B cell (primary cell): ENCODE results near the gene TMEM256. TPM values are rescaled to one million over a fixed set of nuclear protein-coding genes. Genes with fewer than 3 reads are reported as not detected.

ENCODE experiments used
- ATAC-seq: fragments of 200-7000 bp; cut with Tn5 transposase; one replicate; pipeline ENCODE4 v1.10.0; 2021; ENCODE audit warnings: low read depth, mild to moderate bottlenecking, moderate number of reproducible peaks, moderate library complexity
- CTCF ChIA-PET: fragments of 350-600 bp; sonication (Branson Sonifier 250); formaldehyde crosslinking; loops from one replicate; lab custom pipeline; 2021; ENCODE audit warnings: antibody characterized with exemption, inconsistent platforms; lab: Charles Lee
- POLR2A ChIA-PET: fragments of 350-600 bp; sonication (Branson Sonifier 250); formaldehyde crosslinking; loops from one replicate; lab custom pipeline; 2021; ENCODE audit warnings: antibody characterized with exemption; lab: Charles Lee
- DNase-seq: peaks from one replicate; pipeline ENCODE4 v3.0.0; 2013
- H2AFZ ChIP-seq: 2 replicates; pipeline ENCODE4 v1.6.1; 2012; ENCODE audit warnings: mild to moderate bottlenecking, low read depth, low read length; ENCODE audit not compliant: insufficient read depth, poor library complexity, severe bottlenecking
- H3K27ac ChIP-seq, 2 donors: 1 replicate in 1 of 2; 2 replicates in 1 of 2; pipeline ENCODE4 v1.5.1; 2012 to 2013; ENCODE audit warnings: low read length in 2 of 2, mild to moderate bottlenecking in 2 of 2, moderate library complexity in 1 of 2
- H3K27me3 ChIP-seq, 4 experiments: fragments of 200-600 bp in 1 of 4; sonication (generic) in 1 of 4; replicated peaks in 1 of 4; 1 replicate in 2 of 4; 2 replicates in 2 of 4; pipeline versions ENCODE4 v1.6.1 to v1.7.0; 2013 to 2016; ENCODE audit warnings: low read length in 3 of 4, mild to moderate bottlenecking in 2 of 4, mixed read lengths in 1 of 4, moderate library complexity in 1 of 4; ENCODE audit not compliant: insufficient read depth in 4 of 4, control insufficient read depth in 3 of 4; ENCODE audit errors: control extremely low read depth in 1 of 4
- H3K36me3 ChIP-seq, 2 experiments: replicated peaks in 1 of 2; 1 replicate in 1 of 2; 2 replicates in 1 of 2; pipeline versions ENCODE4 v1.6.1 to v1.7.1; 2013; ENCODE audit warnings: low read length in 1 of 2; ENCODE audit not compliant: insufficient read depth in 2 of 2, control insufficient read depth in 1 of 2; ENCODE audit errors: control extremely low read depth in 1 of 2, extremely low read depth in 1 of 2
- H3K4me1 ChIP-seq, 2 donors: fragments of 200-600 bp in 1 of 2; sonication (generic) in 1 of 2; 1 replicate in 1 of 2; 2 replicates in 1 of 2; pipeline versions ENCODE4 v1.5.1 to v1.6.1; 2013 to 2017; ENCODE audit warnings: low read length in 2 of 2; ENCODE audit not compliant: control insufficient read depth in 2 of 2, insufficient read depth in 2 of 2
- H3K4me2 ChIP-seq: replicated peaks from 2 replicates; pipeline ENCODE3; 2012; ENCODE audit warnings: mild to moderate bottlenecking, low read depth, low read length; ENCODE audit not compliant: poor library complexity, severe bottlenecking
- H3K4me3 ChIP-seq, 5 experiments: fragments of 200-600 bp in 1 of 5; sonication (generic) in 1 of 5; 1 replicate in 3 of 5; 2 replicates in 2 of 5; pipeline versions ENCODE4 v1.5.1 to v1.7.0; 2011 to 2016; ENCODE audit warnings: low read length in 4 of 5, mild to moderate bottlenecking in 4 of 5, low read depth in 2 of 5, control low read depth in 1 of 5, moderate library complexity in 1 of 5; ENCODE audit not compliant: insufficient read depth in 1 of 5; ENCODE audit errors: control extremely low read depth in 1 of 5, extremely low read depth in 1 of 5
- H3K79me2 ChIP-seq: fragments of 200-600 bp; sonication (generic); one replicate; pipeline ENCODE4 v1.6.0; 2016; ENCODE audit warnings: low read length; ENCODE audit not compliant: control insufficient read depth, insufficient read depth
- H3K9ac ChIP-seq: fragments of 200-600 bp; sonication (generic); 2 replicates; pipeline ENCODE4 v1.6.1; 2017; ENCODE audit warnings: mild to moderate bottlenecking, low read length, moderate library complexity
- H3K9me3 ChIP-seq, 3 donors: one replicate each; pipeline versions ENCODE4 v1.6.1 to v1.7.1; 2013; ENCODE audit warnings: low read length in 2 of 3; ENCODE audit not compliant: control insufficient read depth in 2 of 3, insufficient read depth in 1 of 3; ENCODE audit errors: control extremely low read depth in 1 of 3
- H4K20me1 ChIP-seq: 2 replicates; pipeline ENCODE4 v1.6.0; 2012; ENCODE audit warnings: mild to moderate bottlenecking, low read length; ENCODE audit not compliant: insufficient read depth, control insufficient read depth, poor library complexity, severe bottlenecking
- H3K27ac Mint-ChIP-seq: one replicate; pipeline ENCODE4 v1.8.0; 2021; ENCODE audit warnings: mixed read lengths
- H3K27me3 Mint-ChIP-seq: one replicate; pipeline ENCODE4 v1.8.0; 2021; ENCODE audit warnings: mixed read lengths
- H3K4me1 Mint-ChIP-seq: one replicate; pipeline ENCODE4 v1.8.0; 2021; ENCODE audit warnings: mixed read lengths
- H3K4me3 Mint-ChIP-seq: one replicate; pipeline ENCODE4 v1.8.0; 2021; ENCODE audit warnings: mixed read lengths
- H3K9me3 Mint-ChIP-seq: one replicate; pipeline ENCODE4 v1.8.0; 2022; ENCODE audit warnings: mixed read lengths; ENCODE audit not compliant: insufficient read depth
- EZH2 ChIP-seq: IDR thresholded peaks from 2 replicates; pipeline ENCODE4 v1.6.1; 2012; ENCODE audit warnings: borderline replicate concordance, low read depth, mild to moderate bottlenecking, moderate library complexity, low read length; ENCODE audit not compliant: insufficient read depth, poor library complexity, severe bottlenecking
- WGBS: methylation state at CpG from one replicate; pipeline ENCODE4 v1.1.5; 2013; ENCODE audit warnings: missing lambda C conversion rate; ENCODE audit not compliant: insufficient coverage; 5-methylcytosine and 5-hydroxymethylcytosine counted together
- intact Hi-C: fragments of 100-400 bp; cut with micrococcal nuclease; formaldehyde crosslinking; loops from one replicate; pipeline ENCODE4 v1.10.0; 2022
- polyA plus RNA-seq: library from polyadenylated mRNA; depleted of rRNA; stranded (reverse); fragments of >200 nt; gene quantifications from 2 replicates; pipeline ENCODE4 v1.2.3, GENCODE V29; 2012
- total RNA-seq, 2 donors: library from RNA; stranded (reverse); fragments of 120-200 nt in 1 of 2; gene quantifications; 1 replicate in 1 of 2; 2 replicates in 1 of 2; pipeline versions ENCODE4 v1.2.3 to v1.2.4, GENCODE V29; 2013 to 2022
- TF ChIP-seq, protein P1 (sequence below): fragments of 200-600 bp; IDR thresholded peaks from one replicate; pipeline ENCODE4 v1.8.0; 2022; ENCODE audit warnings: antibody characterized with exemption, mild to moderate bottlenecking

TMEM256 gene
- total and polyA plus RNA-seq, 2 donors (not counting 1 experiment from before 2014, with no cell fraction given) = 65.4 to 67.8 TPM

DNA sequence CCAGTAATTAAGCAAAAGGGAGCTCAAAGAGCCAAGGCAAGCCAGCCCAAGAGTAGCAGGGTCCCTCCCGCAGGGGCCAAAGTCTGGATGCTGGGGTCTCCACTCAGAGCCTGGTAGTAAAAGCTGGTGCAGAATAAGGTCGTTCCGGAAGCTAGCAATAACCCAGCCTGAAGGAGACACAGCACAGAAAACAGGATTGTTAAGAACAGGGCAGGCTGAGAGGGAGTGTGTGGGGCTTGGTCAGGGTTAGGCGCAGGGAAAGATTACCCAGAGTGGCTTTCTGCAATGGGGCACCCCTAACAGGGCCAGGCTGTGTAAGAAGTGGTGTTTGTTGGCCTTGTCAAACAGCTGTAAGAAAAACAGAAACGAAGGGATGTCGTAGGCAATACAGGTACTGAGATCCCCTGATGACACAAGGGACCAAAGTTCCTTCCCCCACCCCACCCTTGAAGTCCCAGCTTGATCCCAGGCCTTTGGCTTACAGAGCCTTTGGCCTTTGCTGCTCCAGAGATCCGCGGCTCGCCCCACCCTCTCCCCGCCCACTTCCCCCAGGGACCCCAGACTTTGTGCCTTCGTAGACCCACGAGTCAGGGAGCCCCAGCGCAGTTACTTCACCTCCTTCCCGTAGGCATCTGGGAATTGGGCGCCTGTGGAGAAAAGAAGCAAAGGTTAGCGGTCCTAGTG is 712 bp downstream of the TMEM256 start:
- H3K36me3 ChIP-seq = no peaks in the 10 kb centered on the region
- peak overlapping the region; percentile 76 for H3K9ac ChIP-seq
- H3K27me3 ChIP-seq = peaks cover 0 to 20% (median 4%) of the 10 kb centered on the region in 4 experiments
- ATAC-seq (no peak), DNase-seq (peak; percentile 52)
- peak overlapping the region; percentile 57 to 95 (median 82) for H3K4me3 ChIP-seq
- peaks cover 6% of the 10 kb centered on the region for H3K79me2 ChIP-seq
- H3K4me2 ChIP-seq = peak overlapping the region; percentile 94
- H2AFZ ChIP-seq = peak overlapping the region; percentile 87
- Mint-ChIP-seq H3K9me3 (no peaks in the 10 kb centered on the region), H3K4me3 (peak overlapping the region; percentile 98), H3K27ac (peak overlapping the region; percentile 94), H3K4me1 (peaks cover 20% of the 10 kb centered on the region), H3K27me3 (peaks cover 14% of the 10 kb centered on the region)
- H3K9me3 ChIP-seq = peaks cover 0 to 4% (median 0%) of the 10 kb centered on the region in 3 donors
- peak overlapping the region; percentile 45 to 59 for H3K27ac ChIP-seq
- H3K4me1 ChIP-seq = peaks cover 15 to 17% of the 10 kb centered on the region in 2 donors
- ChIA-PET POLR2A (interaction anchor here (0.6 to 2.0 kb wide), 9 partner anchors 9 to 181 kb away, joined by 3 to 17 read pairs (median 4); partner anchors contain the start of genes MPDU1, PLSCR3, POLR2A and TMEM102), CTCF (interaction anchor here (1.0 to 1.8 kb wide), 5 partner anchors 19 to 47 kb away, joined by 3 to 10 read pairs (median 4); partner anchors contain the start of gene TMEM102)
- intact Hi-C loops = loop anchor here (5.0 kb wide), 1 partner anchor 169 kb away; no protein-coding TSS in a partner anchor
- H4K20me1 ChIP-seq = no peaks in the 10 kb centered on the region
- TF ChIP-seq, protein P1, sequence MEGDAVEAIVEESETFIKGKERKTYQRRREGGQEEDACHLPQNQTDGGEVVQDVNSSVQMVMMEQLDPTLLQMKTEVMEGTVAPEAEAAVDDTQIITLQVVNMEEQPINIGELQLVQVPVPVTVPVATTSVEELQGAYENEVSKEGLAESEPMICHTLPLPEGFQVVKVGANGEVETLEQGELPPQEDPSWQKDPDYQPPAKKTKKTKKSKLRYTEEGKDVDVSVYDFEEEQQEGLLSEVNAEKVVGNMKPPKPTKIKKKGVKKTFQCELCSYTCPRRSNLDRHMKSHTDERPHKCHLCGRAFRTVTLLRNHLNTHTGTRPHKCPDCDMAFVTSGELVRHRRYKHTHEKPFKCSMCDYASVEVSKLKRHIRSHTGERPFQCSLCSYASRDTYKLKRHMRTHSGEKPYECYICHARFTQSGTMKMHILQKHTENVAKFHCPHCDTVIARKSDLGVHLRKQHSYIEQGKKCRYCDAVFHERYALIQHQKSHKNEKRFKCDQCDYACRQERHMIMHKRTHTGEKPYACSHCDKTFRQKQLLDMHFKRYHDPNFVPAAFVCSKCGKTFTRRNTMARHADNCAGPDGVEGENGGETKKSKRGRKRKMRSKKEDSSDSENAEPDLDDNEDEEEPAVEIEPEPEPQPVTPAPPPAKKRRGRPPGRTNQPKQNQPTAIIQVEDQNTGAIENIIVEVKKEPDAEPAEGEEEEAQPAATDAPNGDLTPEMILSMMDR = no peak
- TF ChIP-seq EZH2 = no peak
- WGBS = 27% methylated on average over 12 of the region's 16 CpGs

DNA sequence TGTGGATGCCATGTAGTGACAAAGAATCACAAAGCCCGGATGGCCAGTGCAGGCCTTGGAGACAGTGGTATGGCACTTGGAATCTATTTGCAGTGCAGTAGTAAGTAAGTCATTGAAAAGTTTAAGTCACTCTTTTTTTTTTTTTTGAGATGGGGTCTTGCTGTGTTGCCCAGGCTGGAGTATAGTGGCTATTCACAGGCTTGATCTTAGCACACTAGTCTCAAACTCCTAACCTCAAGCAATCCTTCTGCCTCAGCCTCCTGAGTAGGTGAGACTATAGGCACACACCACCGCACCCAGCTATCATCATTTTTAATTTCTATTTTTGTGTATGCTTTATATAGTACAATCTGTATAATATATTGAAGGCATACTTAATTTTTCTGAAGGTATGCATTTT is 5.3 kb downstream of the TMEM256 start:
- H3K9ac ChIP-seq = no peak overlapping the region
- H3K4me3 ChIP-seq = no peak overlapping the region
- no peak overlapping the region for H3K27ac ChIP-seq
- no peaks in the 10 kb centered on the region for H3K36me3 ChIP-seq
- H3K4me2 ChIP-seq = no peak overlapping the region
- Mint-ChIP-seq H3K9me3 (no peaks in the 10 kb centered on the region), H3K27me3 (no peaks in the 10 kb centered on the region), H3K4me3 (no peak overlapping the region), H3K4me1 (peaks cover 15% of the 10 kb centered on the region), H3K27ac (no peak overlapping the region)
- POLR2A ChIA-PET = interaction anchor here (0.7 to 1.5 kb wide), 2 partner anchors 37 to 83 kb away, joined by 3 to 11 read pairs; partner anchors contain the start of gene TMEM102
- TF ChIP-seq, protein P1 = no peak
- no peak for TF ChIP-seq EZH2
- no peaks in the 10 kb centered on the region for H3K27me3 ChIP-seq
- no peaks in the 10 kb centered on the region for H4K20me1 ChIP-seq
- peaks cover 11% of the 10 kb centered on the region for H3K79me2 ChIP-seq
- peaks cover 13 to 19% of the 10 kb centered on the region in 2 donors for H3K4me1 ChIP-seq
- CTCF ChIA-PET = interaction anchor here (1.7 kb wide), 1 partner anchor 42 kb away, joined by 4 read pairs; no protein-coding TSS in a partner anchor
- no peaks in the 10 kb centered on the region for H3K9me3 ChIP-seq
- H2AFZ ChIP-seq = no peak overlapping the region
- 92% methylated on average over 1 of the region's 2 CpGs for WGBS
- DNase-seq (no peak), ATAC-seq (no peak)
- intact Hi-C loops = no loop called here
